HG02571 (cell line): ENCODE data around the gene ADAMTS7.
"Not testable (repeated sequence)": the region's sequence is repeated elsewhere in the genome, so short reads cannot be mapped to it uniquely, and the experiment has no call there.

Experiments
- ATAC-seq: cut with Tn5 transposase; IDR thresholded peaks from one replicate; pipeline ENCODE4 v1.9.1; 2021; ENCODE audit warnings: mild to moderate bottlenecking, moderate library complexity; ENCODE audit not compliant: unreplicated experiment

ADAMTS7 gene

DNA sequence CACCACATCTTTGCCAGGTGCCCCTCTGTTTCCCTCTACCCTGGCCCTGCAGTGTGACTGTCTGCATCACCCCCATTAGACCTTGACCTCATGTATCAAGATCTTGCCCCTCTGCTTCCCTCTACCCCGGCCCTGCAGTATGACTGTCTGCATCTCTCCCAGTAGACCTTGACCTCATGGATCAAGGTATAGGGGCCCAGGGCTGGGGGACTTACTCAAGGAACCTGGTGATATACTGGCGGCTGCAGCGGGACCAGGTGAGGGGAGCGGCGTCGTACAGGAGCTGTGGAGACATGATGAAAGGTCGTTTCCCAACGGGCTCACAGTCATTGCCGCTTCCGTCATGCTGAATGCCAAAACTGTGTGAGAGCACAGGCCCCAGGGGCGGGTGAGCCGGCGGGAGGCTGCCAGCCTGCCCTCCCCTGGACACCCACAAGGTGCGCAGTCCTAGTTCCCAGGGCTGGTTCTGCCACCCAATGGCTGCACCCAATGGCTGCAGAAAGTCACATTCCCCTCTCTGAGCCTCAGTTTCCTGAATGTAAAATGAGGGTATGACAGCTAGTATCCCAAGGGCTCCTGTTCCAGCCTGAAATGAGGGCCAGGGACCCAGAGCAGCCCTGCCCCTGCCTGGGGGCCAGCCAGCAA, 23.1 kb downstream of the ADAMTS7 start:
- no peak for ATAC-seq

GRCh38 chr15:78782402-78782801, 28.9 kb downstream of the ADAMTS7 start:
- not testable (repeated sequence) for ATAC-seq

- ATAC-seq: not testable (repeated sequence)
Measured at GRCh38 chr15:78781381-78781780, 29.9 kb downstream of the ADAMTS7 start.

DNA sequence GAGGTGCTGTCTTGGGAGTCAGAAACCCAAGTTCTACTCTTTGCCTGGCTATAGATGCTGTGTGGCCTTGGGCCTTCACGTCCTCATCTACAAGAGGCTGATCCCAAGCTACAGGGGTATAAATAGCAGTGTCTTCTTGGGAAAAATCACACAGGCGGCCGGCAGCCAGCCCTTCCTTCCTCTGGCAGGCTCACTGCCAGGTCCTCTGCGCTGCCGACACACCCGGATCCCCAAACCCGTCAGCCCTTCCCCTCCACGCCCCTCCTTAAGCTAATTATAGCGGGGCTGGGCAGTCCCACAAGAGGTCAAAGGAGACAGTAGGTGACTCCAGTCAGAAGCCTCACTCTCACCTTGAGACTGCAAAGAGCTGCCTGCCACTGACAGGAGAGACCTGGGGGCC, 31.3 kb downstream of the ADAMTS7 start:
- not testable (repeated sequence) for ATAC-seq

GRCh38 chr15:78779176-78779785, 32.0 kb downstream of the ADAMTS7 start:
- ATAC-seq: not testable (repeated sequence)

- ATAC-seq: no peak
Measured at GRCh38 chr15:78778422-78778821, 32.8 kb downstream of the ADAMTS7 start.

DNA sequence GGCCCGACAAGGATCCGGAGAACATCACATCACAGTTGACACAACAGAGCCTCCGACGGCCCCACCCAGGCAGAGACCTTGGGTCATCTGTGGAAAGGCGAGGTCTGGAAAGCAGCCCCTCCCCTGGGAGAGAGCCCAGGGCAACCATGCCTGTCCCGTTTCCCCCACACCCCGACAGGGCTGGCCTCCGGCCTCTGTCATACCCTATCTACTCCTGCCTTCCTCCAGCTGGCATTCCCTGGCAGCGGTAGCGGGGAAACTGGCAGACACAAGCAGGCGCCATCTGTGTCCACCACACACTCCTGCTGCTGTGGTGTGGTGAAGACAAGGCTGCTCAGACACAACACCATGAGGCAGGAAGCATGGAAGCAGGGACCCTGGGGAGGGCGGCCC, 33.3 kb downstream of the ADAMTS7 start:
- not testable (repeated sequence) for ATAC-seq

- not testable (repeated sequence) for ATAC-seq
Measured at GRCh38 chr15:78777290-78777952, 33.8 kb downstream of the ADAMTS7 start.

DNA sequence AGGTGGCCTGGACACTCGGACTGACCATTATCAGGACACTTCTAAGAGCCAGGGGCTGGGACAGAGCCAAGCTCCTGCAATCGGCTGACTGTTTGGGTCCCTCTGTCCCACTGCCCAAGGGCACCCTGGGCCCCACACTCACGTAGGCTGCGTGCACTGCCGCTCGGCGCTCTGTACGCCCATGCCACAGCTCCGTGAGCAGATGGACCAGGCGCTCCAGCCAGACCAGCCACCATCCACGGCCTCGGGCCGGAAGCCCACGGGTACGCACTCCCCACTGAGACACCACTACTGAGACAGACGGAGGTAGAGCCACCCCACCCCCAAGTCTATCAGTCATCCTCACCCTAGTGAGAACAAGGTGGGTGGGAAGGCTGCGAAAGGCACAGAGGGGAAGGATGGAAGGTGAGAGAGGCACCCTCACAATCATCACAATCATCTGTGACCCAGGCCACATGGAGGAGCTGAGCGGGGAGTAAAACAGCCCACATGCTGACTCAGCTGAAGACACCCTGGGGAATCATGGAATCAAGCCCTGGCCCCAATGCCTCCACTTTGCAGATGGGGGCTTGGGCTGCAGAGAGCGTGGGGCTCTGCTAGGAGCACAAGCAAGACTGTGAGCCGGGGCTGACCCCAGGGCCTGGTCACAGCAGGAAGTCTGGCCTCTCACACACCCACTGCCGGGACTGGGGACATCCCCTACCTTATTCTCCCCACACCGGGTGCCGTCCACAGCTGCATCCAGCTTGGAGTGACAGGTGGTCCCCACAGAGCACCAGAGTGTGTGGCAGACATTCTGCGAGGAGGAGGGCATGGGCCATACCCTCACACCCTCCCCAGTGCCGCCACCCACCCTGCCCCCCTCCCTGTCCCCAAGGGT, 35.0 kb downstream of the ADAMTS7 start:
- ATAC-seq: not testable (repeated sequence)

GRCh38 chr15:78775472-78775871, 35.8 kb downstream of the ADAMTS7 start:
- ATAC-seq: no peak

GRCh38 chr15:78774451-78774990, 36.7 kb downstream of the ADAMTS7 start:
- ATAC-seq: not testable (repeated sequence)

DNA sequence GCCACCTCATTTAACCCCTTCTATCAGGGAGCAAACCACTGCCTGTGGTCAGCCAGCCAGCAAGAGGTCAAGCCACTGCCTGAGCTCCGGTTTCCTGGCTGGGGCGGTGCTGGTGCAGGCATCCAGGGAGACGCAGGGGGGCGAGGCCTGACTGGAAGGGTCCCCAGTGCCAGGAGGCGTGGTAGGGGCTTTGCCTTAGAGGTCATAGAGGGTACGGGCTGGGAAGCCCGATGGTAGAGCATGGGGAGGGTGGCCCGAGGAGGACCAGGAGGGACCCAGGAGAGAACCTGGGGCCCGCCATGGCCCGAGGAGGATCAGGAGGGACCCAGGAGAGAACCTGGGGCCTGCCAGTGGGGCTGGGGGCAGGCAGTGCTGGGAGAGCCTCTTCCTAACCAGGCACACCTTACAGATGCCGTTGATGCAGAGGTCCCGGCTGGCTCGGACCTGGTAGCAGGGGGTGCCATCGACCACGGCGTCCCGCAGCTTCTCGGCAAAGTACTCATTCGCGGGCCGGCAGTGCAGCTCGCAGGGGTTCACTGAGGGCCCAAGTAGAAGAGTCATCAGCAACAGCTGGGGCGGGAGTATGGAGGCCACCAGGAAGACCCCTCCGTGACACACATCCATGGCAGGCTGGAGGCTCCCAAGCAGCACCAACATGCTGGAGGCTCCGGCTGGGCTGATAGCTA, 37.4 kb downstream of the ADAMTS7 start:
- ATAC-seq: not testable (repeated sequence)

- ATAC-seq: no peak
Measured at GRCh38 chr15:78772738-78773137, 38.5 kb downstream of the ADAMTS7 start.

GRCh38 chr15:78771436-78772000, 39.7 kb downstream of the ADAMTS7 start:
- ATAC-seq: not testable (repeated sequence)

- not testable (repeated sequence) for ATAC-seq
Measured at GRCh38 chr15:78771020-78771419, 40.2 kb downstream of the ADAMTS7 start.

DNA sequence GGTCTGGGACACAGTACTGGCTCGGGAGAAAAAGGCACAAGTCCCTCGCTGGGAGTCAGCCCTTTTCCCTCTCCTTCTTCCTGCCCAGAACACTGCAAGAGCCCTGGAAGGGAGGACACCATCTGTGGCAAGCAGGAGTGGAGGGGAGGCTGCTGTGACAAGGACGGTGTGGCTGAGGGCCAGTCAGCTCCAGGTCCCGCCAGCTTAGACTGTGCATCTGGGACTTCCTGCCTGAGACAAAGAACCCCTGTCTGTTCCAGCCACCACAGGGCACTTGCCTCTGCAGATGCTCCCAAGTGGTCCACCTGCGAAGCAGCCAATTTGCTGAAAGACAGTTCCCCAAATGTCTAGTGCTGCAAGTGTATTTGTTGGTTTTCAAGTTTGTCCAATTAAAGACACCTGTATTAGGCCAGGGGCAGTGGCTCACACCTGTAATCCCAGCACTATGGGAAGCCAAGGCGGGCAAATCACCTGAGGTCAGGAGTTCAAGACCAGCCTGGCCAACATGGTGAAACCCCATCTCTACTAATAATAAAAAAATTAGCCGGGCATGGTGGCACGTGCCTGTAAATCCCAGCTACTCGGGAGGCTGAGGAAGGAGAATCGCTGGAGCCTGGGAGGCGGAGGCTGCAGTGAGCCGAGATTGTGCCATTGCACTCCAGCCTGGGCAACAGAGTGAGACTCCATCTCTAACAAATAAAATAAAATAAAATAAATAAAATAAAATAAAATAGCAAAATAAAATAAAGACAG, 41.6 kb downstream of the ADAMTS7 start:
- ATAC-seq: not testable (repeated sequence)

- no peak for ATAC-seq
Measured at GRCh38 chr15:78768531-78769408, 42.5 kb downstream of the ADAMTS7 start.

- no peak for ATAC-seq
Measured at GRCh38 chr15:78768096-78768495, 43.2 kb downstream of the ADAMTS7 start.
